ENCODE results near the gene FCHSD2.

The FCHSD2 gene

DNA sequence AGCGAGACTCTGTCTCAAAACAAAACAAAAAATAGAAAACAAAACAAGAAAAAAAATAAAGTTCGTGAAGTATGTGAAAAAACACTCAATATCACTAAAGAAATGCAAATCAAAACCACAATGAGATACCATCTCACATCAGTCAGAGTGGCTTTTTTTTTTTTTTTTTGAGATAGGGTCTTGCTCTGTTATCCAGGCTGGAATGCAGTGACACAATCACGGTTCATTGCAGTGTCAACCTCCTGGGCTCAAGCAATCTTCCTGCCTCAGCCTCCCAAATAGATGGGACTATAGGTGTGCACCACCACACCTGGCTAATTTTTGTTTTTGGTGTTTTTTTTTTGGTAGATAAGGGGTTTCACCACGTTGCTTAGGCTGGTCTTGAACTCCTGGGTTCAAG is 290.4 kb downstream of the FCHSD2 start:
- no peak for TF ChIP-seq CTCF (IDR thresholded peaks at IDR 0.05; ENCODE audit: control extremely low read depth, extremely low read depth, low read depth, missing control alignments)
- no peak for DNase-seq (ENCODE audit: extremely low spot score)
- ChIA-PET POLR2A (no interaction called here), CTCF (no interaction called here)

DNA sequence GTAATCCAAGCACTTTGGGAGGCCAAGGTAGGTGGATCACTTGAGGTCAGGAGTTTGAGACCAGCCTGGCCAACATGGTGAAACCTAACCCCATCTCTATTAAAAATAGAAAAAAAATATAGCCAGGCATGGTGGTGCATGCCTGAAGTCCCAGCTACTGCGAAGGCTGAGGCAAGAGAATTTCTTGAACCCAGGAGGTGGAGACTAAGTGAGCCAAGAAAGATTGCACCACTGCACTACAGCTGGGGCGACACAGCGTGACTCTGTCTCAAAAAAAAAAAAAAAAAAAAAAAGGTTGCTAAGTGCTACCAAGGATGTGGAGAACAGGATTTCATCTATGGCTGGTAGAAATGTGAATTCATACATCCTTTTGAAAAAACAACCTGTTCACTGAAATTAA is 291.3 kb downstream of the FCHSD2 start:
- no peak for DNase-seq (ENCODE audit: extremely low spot score)
- ChIA-PET POLR2A (no interaction called here), CTCF (no interaction called here)
- TF ChIP-seq CTCF (IDR thresholded peaks at IDR 0.05; ENCODE audit: control extremely low read depth, extremely low read depth, low read depth, missing control alignments) = no peak

DNA sequence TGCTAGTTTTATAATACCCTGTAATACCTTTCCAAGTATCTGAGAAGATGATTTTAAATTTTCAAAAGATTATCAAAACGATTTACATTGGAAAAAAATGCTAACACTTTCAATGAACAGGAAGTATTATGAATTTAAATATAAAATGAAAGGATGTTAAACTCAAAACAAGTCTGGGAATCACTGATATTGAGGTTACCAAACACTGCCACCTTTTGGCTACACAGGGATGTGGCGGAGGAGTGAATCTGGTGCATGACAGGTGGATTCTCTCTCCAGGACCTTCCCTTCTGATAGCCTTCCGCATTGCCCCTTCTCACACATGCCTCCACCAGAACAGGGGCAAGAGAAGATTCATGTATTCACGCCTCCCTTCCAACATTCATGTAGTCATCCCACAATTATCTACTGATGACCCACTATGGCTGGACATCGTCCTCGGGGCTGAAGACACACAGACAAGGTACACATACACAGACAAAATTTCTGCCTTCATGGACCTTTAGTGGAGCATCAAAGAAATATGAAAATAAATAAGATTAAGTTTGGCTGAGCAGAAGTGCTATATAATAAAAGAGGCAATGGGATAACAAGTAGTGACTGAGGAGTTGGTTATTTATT is 293.2 kb downstream of the FCHSD2 start:
- peak; percentile 32 for TF ChIP-seq CTCF (IDR thresholded peaks at IDR 0.05; ENCODE audit: control extremely low read depth, extremely low read depth, low read depth, missing control alignments)
- ChIA-PET CTCF (interaction anchor here (0.8 to 1.4 kb wide), 4 partner anchors 21 to 293 kb away, joined by 3 to 4 read pairs (median 3); partner anchors contain the start of gene FCHSD2), POLR2A (no interaction called here)
- DNase-seq (ENCODE audit: extremely low spot score) = no peak

DNA sequence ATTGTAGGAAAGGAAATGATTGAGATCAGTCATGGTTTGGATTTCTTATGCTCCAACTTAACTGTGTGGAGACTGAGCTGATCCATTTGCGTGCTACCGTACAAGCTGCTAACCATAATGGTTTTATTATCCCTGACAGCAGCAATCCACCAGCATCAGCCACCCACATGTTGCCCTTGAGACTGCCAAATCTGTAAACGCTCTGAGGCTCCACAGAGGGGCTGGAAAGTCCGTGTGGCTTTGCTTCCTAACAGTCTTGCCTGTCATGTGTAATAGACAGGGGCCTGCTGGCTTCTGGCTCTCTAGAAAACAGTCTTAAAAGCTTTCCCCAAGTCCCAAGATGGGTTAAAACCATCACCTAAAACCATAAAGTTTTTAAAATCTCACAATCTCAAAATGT is 297.8 kb downstream of the FCHSD2 start:
- ChIA-PET CTCF (interaction anchor here (1.6 to 5.2 kb wide), 2 partner anchors 12 to 334 kb away, joined by 6 to 38 read pairs; no protein-coding TSS in a partner anchor), POLR2A (no interaction called here)
- no peak for TF ChIP-seq CTCF (IDR thresholded peaks at IDR 0.05; ENCODE audit: control extremely low read depth, extremely low read depth, low read depth, missing control alignments)
- DNase-seq (ENCODE audit: extremely low spot score) = no peak

DNA sequence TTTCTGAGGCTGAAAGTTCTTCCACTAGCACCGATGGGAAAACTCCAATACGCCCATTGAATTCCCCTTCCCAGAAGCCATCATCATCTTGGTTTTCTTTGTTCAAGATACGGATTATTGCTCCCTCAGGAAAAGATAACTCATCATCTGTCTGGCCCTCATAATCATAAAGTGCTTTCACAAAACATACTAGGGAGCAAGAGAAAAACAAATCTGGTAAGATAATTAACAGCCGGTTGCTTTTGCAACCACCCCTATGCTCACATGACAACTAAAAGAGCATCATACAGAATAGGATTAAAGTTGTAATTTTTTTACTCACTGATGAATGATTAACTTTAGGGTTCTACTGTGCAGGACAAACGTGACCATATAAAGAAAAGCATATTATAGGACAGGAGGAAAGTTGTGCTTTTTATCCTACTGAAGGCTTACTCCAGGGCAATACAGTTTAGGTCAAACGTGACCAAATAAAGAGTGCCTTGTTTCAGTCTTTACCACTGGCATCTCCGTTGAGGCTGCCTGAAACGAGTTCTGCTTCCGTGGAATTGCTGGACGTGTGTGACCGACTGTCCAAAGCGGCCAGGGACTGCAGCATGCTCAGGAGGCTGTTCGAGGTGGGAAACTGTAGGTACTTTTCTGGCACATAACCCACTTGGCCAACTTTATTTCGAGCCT is 299.3 kb downstream of the FCHSD2 start:
- CTCF ChIA-PET = interaction anchor here (1.6 to 5.2 kb wide), 3 partner anchors 11 to 335 kb away, joined by 6 to 38 read pairs (median 14); no protein-coding TSS in a partner anchor
- TF ChIP-seq CTCF (IDR thresholded peaks at IDR 0.05; ENCODE audit: control extremely low read depth, extremely low read depth, low read depth, missing control alignments) = no peak
- no peak for DNase-seq (ENCODE audit: extremely low spot score)
- POLR2A ChIA-PET = no interaction called here

DNA sequence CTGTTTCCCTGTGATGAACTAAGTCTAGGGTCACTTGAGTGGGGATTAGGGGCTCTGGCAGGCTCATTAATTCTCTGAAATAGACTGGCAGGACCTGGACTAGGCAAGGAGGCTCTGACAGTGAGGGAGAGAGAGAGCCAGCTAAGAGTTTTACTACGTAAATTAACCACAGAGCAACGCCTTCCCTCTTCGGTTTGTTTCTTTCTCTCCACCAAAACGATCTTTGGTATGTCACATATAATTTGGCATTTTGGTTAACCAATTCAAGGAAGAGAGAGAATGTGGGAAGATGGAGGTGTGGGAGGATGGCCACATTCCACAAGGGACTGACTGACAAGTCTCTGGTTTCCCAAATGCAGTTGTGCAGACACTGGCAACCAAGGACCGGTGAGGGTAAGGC is 300.0 kb downstream of the FCHSD2 start:
- TF ChIP-seq CTCF (IDR thresholded peaks at IDR 0.05; ENCODE audit: control extremely low read depth, extremely low read depth, low read depth, missing control alignments) = no peak
- no peak for DNase-seq (ENCODE audit: extremely low spot score)
- POLR2A ChIA-PET = no interaction called here
- CTCF ChIA-PET = interaction anchor here (2.3 kb wide), 1 partner anchor 10 kb away, joined by 14 read pairs; no protein-coding TSS in a partner anchor

Data from GM10248 (cell line).